Erythroblast (primary cell): ENCODE data around the gene CARS2.

ENCODE experiments used
- GATA1 ChIP-seq: IDR thresholded peaks from 2 replicates; pipeline ENCODE4 v1.6.1; 2011; ENCODE audit warnings: low read depth, mild to moderate bottlenecking, control low read depth, low read length, moderate library complexity
- POLR2A ChIP-seq: IDR thresholded peaks from 2 replicates; pipeline ENCODE4 v1.6.1; 2011; ENCODE audit warnings: mild to moderate bottlenecking, low read length

DNA sequence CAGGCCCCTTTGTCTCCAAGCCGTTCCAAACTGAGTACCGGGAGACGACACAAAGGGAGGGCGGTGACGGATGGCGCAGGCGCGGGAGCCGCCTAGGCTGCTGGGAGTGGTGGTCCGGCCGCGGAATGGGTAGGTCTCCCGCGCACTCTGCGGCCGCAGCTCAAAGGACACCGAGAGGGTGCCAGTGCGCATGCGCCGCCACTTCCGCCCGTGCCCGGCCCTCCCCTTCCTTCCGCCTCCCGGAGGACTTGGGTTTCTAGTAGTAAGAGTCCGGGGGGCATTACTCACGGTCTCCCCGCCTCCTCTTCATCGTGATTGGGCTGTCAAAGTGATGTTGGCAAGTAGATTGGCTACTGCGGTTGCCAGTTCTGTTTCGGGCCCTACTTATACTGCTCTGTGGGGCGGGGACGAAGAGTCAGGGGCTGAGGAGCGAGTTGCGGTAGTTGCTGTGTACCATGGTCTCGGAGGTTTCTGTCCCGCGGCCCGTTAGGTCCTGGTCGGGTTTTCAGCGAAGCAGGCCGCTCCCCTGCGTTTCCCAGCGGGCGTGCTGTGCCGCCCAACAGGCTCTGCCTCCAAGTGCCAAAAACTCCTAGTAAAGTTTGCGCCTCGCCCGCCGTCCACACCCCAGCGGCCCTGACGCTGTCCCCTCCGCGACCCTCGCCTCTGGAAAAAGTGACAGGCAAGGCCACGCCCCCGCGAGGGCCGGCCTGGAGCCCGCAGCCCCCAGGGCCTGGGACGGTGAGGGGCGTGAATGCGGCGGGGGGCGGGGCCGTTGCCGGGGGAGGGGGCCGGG lies 7.1 kb upstream of the CARS2 start:
- peak; percentile 99 for TF ChIP-seq POLR2A
- no peak for TF ChIP-seq GATA1
